Measurements from ENCODE around the gene TMEM203. TPM values are rescaled to one million over a fixed set of nuclear protein-coding genes. Genes with fewer than 3 reads are reported as not detected.

TMEM203 gene
- total and polyA plus RNA-seq, 2 of the 13 experiments (the other 11 are each of a cell fraction or from before 2014, with no cell fraction given) = 23.4 to 36.7 TPM

GRCh38 chr9:137165250-137165836, 40.1 kb downstream of the TMEM203 start (continued):
- no peak for TF ChIP-seq MTF2 (CRISPR knock-in tag; IDR thresholded peaks at IDR 0.05; ENCODE audit: borderline replicate concordance)
- TF ChIP-seq FOXJ3 (CRISPR knock-in tag; IDR thresholded peaks at IDR 0.05; ENCODE audit: borderline replicate concordance) = no peak
- no peak for TF ChIP-seq ZNF317 (CRISPR knock-in tag; IDR thresholded peaks at IDR 0.05)
- no peak for TF ChIP-seq SOX6 (IDR thresholded peaks at IDR 0.05)
- no peak for TF ChIP-seq SOX6 (CRISPR knock-in tag; IDR thresholded peaks at IDR 0.05)
- no peak for TF ChIP-seq ZNF879 (CRISPR knock-in tag; IDR thresholded peaks at IDR 0.05)
- no peak for TF ChIP-seq TCF7L2 (IDR thresholded peaks at IDR 0.05; ENCODE audit: low read depth, low read length)
- no peak for TF ChIP-seq ZNF850 (CRISPR knock-in tag; conservative IDR thresholded peaks at IDR 0.05)
- TF ChIP-seq ZNF562 (CRISPR knock-in tag; IDR thresholded peaks at IDR 0.05; ENCODE audit: borderline replicate concordance) = no peak

GRCh38 chr9:137164370-137165249, 40.8 kb downstream of the TMEM203 start:
- in situ Hi-C loops (cut with HindIII; ENCODE audit: extremely low pct_ligation_motif_present, low pct_unique_long_range_greater_than_20kb) = no loop called here
- Histone ChIP-seq H3K9me3 (ENCODE audit: low read length) (no peaks in the 10 kb centered on the region), H3K4me2 (ENCODE audit: low read depth, low read length) (no peak overlapping the region), H3K27me3 (ENCODE audit: control insufficient read depth in 1 of 2, insufficient read depth in 2 of 2, low read length in 2 of 2) (peaks cover 21 to 83% of the 10 kb centered on the region in 2 experiments; a peak in 4 of 5 replicates), H4K20me1 (ENCODE audit: insufficient read depth, low read length) (no peaks in the 10 kb centered on the region), H3K27ac (ENCODE audit: extremely low read length, insufficient read depth, low read length) (no peak overlapping the region), H3K79me2 (ENCODE audit: insufficient read depth, low read length) (no peaks in the 10 kb centered on the region), H3K4me3 (replicated peaks in 1 of 3; ENCODE audit: insufficient read depth in 1 of 3, low read depth in 2 of 3, low read length in 3 of 3) (no peak overlapping the region), H2AFZ (ENCODE audit: low read length) (no peak overlapping the region), H3K36me3 (replicated peaks in 1 of 2; ENCODE audit: control insufficient read depth in 1 of 2, insufficient read depth in 2 of 2, low read length in 2 of 2) (no peaks in the 10 kb centered on the region), H3K9ac (ENCODE audit: insufficient read depth, low read depth, low read length) (no peak overlapping the region), H3K4me1 (ENCODE audit: insufficient read depth, low read length) (no peaks in the 10 kb centered on the region; the same call in 1 of the 2 replicates)
- intact Hi-C loops (cut with micrococcal nuclease; ENCODE audit: unreplicated experiment) = no loop called here
- FAIRE-seq (no peak), ATAC-seq (no peak), DNase-seq (ENCODE audit: low spot score) (no peak)
- WGBS (ENCODE audit: low lambda C conversion rate) = 47% methylated on average over 31 of the region's 34 CpGs
- BruUV-seq (replicated peaks) = no TSS peak
- ChIA-PET POLR2A (no interaction called here), CTCF (ENCODE audit: low intra/inter-chr PET ratio, low total read pairs) (no interaction called here)
- no peak for TF ChIP-seq TP53 (CRISPR knock-in tag; conservative IDR thresholded peaks at IDR 0.05)
- TF ChIP-seq, protein P1, sequence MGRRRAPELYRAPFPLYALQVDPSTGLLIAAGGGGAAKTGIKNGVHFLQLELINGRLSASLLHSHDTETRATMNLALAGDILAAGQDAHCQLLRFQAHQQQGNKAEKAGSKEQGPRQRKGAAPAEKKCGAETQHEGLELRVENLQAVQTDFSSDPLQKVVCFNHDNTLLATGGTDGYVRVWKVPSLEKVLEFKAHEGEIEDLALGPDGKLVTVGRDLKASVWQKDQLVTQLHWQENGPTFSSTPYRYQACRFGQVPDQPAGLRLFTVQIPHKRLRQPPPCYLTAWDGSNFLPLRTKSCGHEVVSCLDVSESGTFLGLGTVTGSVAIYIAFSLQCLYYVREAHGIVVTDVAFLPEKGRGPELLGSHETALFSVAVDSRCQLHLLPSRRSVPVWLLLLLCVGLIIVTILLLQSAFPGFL (CRISPR knock-in tag; IDR thresholded peaks at IDR 0.05) = no peak
- no peak for TF ChIP-seq ZNF788 (CRISPR knock-in tag; IDR thresholded peaks at IDR 0.05; ENCODE audit: borderline replicate concordance)
- no peak for TF ChIP-seq ZNF607 (CRISPR knock-in tag; IDR thresholded peaks at IDR 0.05; ENCODE audit: borderline replicate concordance)
- TF ChIP-seq TRIM24 (CRISPR knock-in tag; IDR thresholded peaks at IDR 0.05) = no peak
- no peak for TF ChIP-seq ZNF362 (CRISPR knock-in tag; IDR thresholded peaks at IDR 0.05; ENCODE audit: borderline replicate concordance)
- TF ChIP-seq AGO1 (IDR thresholded peaks at IDR 0.05; ENCODE audit: low read depth, low read length, poor library complexity, severe bottlenecking) = no peak
- no peak for TF ChIP-seq EZH2 (conservative IDR thresholded peaks at IDR 0.05; ENCODE audit: low read depth, low read length)
- TF ChIP-seq ZNF20 (CRISPR knock-in tag; IDR thresholded peaks at IDR 0.05) = no peak
